HepG2 (cell line): ENCODE results near the gene NUDT3. TPM values are rescaled to one million over a fixed set of nuclear protein-coding genes. Genes with fewer than 3 reads are reported as not detected.

Experiments used
- ATAC-seq: fragments of 200-7000 bp; cut with Tn5 transposase; 3 replicates; pipeline ENCODE4 v1.9.1; 2020; ENCODE audit warnings: mild to moderate bottlenecking, moderate library complexity
- BruUV-seq: library from RNA; stranded (reverse); fragments of 400-500 nt; replicated peaks from 2 replicates; lab custom pipeline; 2021; lab: Mats Ljungman, UMichigan
- CTCF ChIA-PET: fragments of 300-600 bp; formaldehyde crosslinking; extraction: SDS; loops from one replicate; lab custom pipeline; 2021; ENCODE audit warnings: low total read pairs, inconsistent platforms, low intra/inter-chr PET ratio; lab: Yijun Ruan, JAX
- POLR2A ChIA-PET: fragments of 350-600 bp; sonication (Branson Sonifier 250); formaldehyde crosslinking; loops from one replicate; lab custom pipeline; 2020; ENCODE audit warnings: antibody characterized with exemption, inconsistent platforms; lab: Yijun Ruan, JAX
- DNase-seq: peaks from one replicate; pipeline ENCODE4 v3.0.0-alpha.2; 2015; ENCODE audit warnings: low spot score
- FAIRE-seq: peaks from 3 replicates; lab custom pipeline; 2011; peaks lifted over from hg19 to GRCh38; lab: Jason Lieb, UNC
- H2AFZ ChIP-seq: one replicate; pipeline ENCODE4 v1.6.1; 2011; ENCODE audit warnings: low read length, inconsistent platforms
- H3K27ac ChIP-seq: fragments of 300-600 bp; 3 replicates; pipeline ENCODE4 v1.8.0; 2011; ENCODE audit warnings: mixed run types, mild to moderate bottlenecking, mixed read lengths, low read length, inconsistent platforms; ENCODE audit not compliant: insufficient read depth; ENCODE audit errors: extremely low read length
- H3K27me3 ChIP-seq, 2 experiments: fragments of 200-600 bp in 1 of 2; 2 replicates in 1 of 2; 3 replicates in 1 of 2; pipeline versions ENCODE4 v1.6.0 to v1.8.0; 2011; ENCODE audit warnings: low read length in 2 of 2, mild to moderate bottlenecking in 2 of 2, moderate library complexity in 2 of 2, inconsistent platforms in 1 of 2; ENCODE audit not compliant: insufficient read depth in 2 of 2, control insufficient read depth in 1 of 2
- H3K36me3 ChIP-seq, 2 experiments: fragments of 200-600 bp in 1 of 2; replicated peaks in 1 of 2; 2 replicates in 1 of 2; 3 replicates in 1 of 2; pipeline versions ENCODE4 v1.5.1 to v1.8.0; 2011; ENCODE audit warnings: low read length in 2 of 2, inconsistent platforms in 1 of 2; ENCODE audit not compliant: insufficient read depth in 2 of 2, control insufficient read depth in 1 of 2
- H3K4me1 ChIP-seq: 2 replicates; pipeline ENCODE4 v1.5.1; 2012; ENCODE audit warnings: low read length, inconsistent platforms; ENCODE audit not compliant: insufficient read depth
- H3K4me2 ChIP-seq: 2 replicates; pipeline ENCODE4 v1.6.0; 2011; ENCODE audit warnings: low read depth, low read length, inconsistent platforms
- H3K4me3 ChIP-seq, 3 experiments: fragments of 200-600 bp in 1 of 3; sonication (generic), shearing (Covaris generic) in 1 of 3; replicated peaks in 1 of 3; 2 replicates each; pipeline ENCODE4 v1.5.1; 2011 to 2016; ENCODE audit warnings: low read length in 3 of 3, inconsistent platforms in 2 of 3, low read depth in 2 of 3, mild to moderate bottlenecking in 2 of 3, control low read depth in 1 of 3, mixed read lengths in 1 of 3; ENCODE audit not compliant: insufficient read depth in 1 of 3
- H3K79me2 ChIP-seq: one replicate; pipeline ENCODE4 v1.6.1; 2011; ENCODE audit warnings: low read length, inconsistent platforms; ENCODE audit not compliant: insufficient read depth
- H3K9ac ChIP-seq: 2 replicates; pipeline ENCODE4 v1.6.0; 2011; ENCODE audit warnings: mild to moderate bottlenecking, low read depth, low read length, inconsistent platforms; ENCODE audit not compliant: insufficient read depth
- H3K9me3 ChIP-seq: 2 replicates; pipeline ENCODE4 v1.5.1; 2012; ENCODE audit warnings: mild to moderate bottlenecking, low read length
- H4K20me1 ChIP-seq: 2 replicates; pipeline ENCODE4 v1.6.0; 2011; ENCODE audit warnings: inconsistent platforms, mild to moderate bottlenecking, low read length, moderate library complexity; ENCODE audit not compliant: insufficient read depth
- PRDM4 ChIP-seq: sonication (generic); formaldehyde crosslinking; IDR thresholded peaks from 2 replicates; pipeline ENCODE4 v1.9.0; 2021; ENCODE audit warnings: missing genetic modification reagents, borderline replicate concordance
- ZBTB8A ChIP-seq: sonication (generic); formaldehyde crosslinking; IDR thresholded peaks from 2 replicates; pipeline ENCODE4 v1.4.0; 2020; ENCODE audit warnings: mild to moderate bottlenecking, low read depth, missing genetic modification reagents, borderline replicate concordance
- ZNF280D ChIP-seq: sonication (generic); formaldehyde crosslinking; IDR thresholded peaks from 2 replicates; pipeline ENCODE4 v1.5.1; 2020; ENCODE audit warnings: mild to moderate bottlenecking, missing genetic modification reagents
- ZNF501 ChIP-seq: sonication (generic); formaldehyde crosslinking; IDR thresholded peaks from 2 replicates; pipeline ENCODE4 v1.5.1; 2020; ENCODE audit warnings: mild to moderate bottlenecking, moderate library complexity, missing genetic modification reagents
- ZNF546 ChIP-seq: sonication (generic); formaldehyde crosslinking; conservative IDR thresholded peaks from 2 replicates; pipeline ENCODE4 v1.8.1; 2023; ENCODE audit warnings: mild to moderate bottlenecking, missing genetic modification reagents
- WGBS: methylation state at CpG from one replicate; pipeline ENCODE4 v1.1.6; 2017; ENCODE audit warnings: low lambda C conversion rate; 5-methylcytosine and 5-hydroxymethylcytosine counted together
- in situ Hi-C: cut with HindIII; loops from 2 replicates; pipeline ENCODE4 v1.10.0; 2017; ENCODE audit warnings: low pct_unique_long_range_greater_than_20kb; ENCODE audit not compliant: extremely low pct_ligation_motif_present
- intact Hi-C: fragments of 100-400 bp; cut with micrococcal nuclease; formaldehyde crosslinking; loops from one replicate; pipeline ENCODE4 v1.10.0; 2022; ENCODE audit not compliant: unreplicated experiment
- polyA plus RNA-seq, 8 experiments: library from polyadenylated mRNA; depleted of rRNA in 3 of 8; stranded (reverse) in 7 of 8; unstranded in 1 of 8; fragments of >200 nt; fragmentation: Illumina TruSeq in 4 of 8; extraction: Trizol in 4 of 8; gene quantifications; 2 replicates each; pipeline versions ENCODE4 v1.2.1 to v1.2.3, GENCODE V29; 2011 to 2016; ENCODE audit warnings: low read depth in 4 of 8, missing spikeins in 1 of 8, mixed read lengths in 1 of 8; ENCODE audit not compliant: insufficient read depth in 1 of 8
- total RNA-seq, 5 experiments: library from RNA; depleted of rRNA; stranded (reverse); fragments of >200 nt; fragmentation: Illumina TruSeq; extraction: Trizol; gene quantifications; 2 replicates each; pipeline ENCODE4 v1.2.3, GENCODE V29; 2016; ENCODE audit warnings: low read depth in 1 of 5

The NUDT3 gene
- total and polyA plus RNA-seq, 2 of the 13 experiments (the other 11 are each of a cell fraction or from before 2014, with no cell fraction given): 20.2 to 20.6 TPM

GRCh38 chr6:34396518-34396917 lies 4.0 kb upstream of the NUDT3 start:
- H3K9ac ChIP-seq: no peak overlapping the region
- peaks cover 8% of the 10 kb centered on the region for H3K79me2 ChIP-seq
- no peaks in the 10 kb centered on the region for H4K20me1 ChIP-seq
- 97% methylated on average over 6 of the region's 6 CpGs for WGBS
- peaks cover 5% of the 10 kb centered on the region for H3K9me3 ChIP-seq
- H3K27me3 ChIP-seq: no peaks in the 10 kb centered on the region; a peak in 1 of 5 replicates
- no TSS peak for BruUV-seq
- ChIA-PET CTCF (no interaction called here), POLR2A (no interaction called here)
- in situ Hi-C loops: no loop called here
- peaks cover 14% of the 10 kb centered on the region for H3K4me1 ChIP-seq
- no peak overlapping the region for H2AFZ ChIP-seq
- H3K36me3 ChIP-seq: no peaks in the 10 kb centered on the region
- H3K4me2 ChIP-seq: no peak overlapping the region
- no peak for FAIRE-seq
- no peak for DNase-seq
- intact Hi-C loops: no loop called here
- no peak overlapping the region for H3K4me3 ChIP-seq
- peak; percentile 96 for TF ChIP-seq ZNF280D (CRISPR knock-in tag)
- TF ChIP-seq ZNF501 (CRISPR knock-in tag): no peak
- TF ChIP-seq ZBTB8A (CRISPR knock-in tag): no peak
- TF ChIP-seq ZNF546 (CRISPR knock-in tag): no peak
- no peak for TF ChIP-seq PRDM4 (CRISPR knock-in tag)
- H3K27ac ChIP-seq: no peak overlapping the region
- ATAC-seq: no peak
